BLaER1 (cell line): ENCODE results near the gene PGAM2.

ENCODE experiments used
- H3K27ac ChIP-seq: shearing (Covaris generic); formaldehyde crosslinking; 2 replicates; pipeline ENCODE4 v1.8.1; 2022
- H3K27me3 ChIP-seq: shearing (Covaris generic); formaldehyde crosslinking; 2 replicates; pipeline ENCODE4 v1.8.1; 2022
- H3K36me3 ChIP-seq: shearing (Covaris generic); formaldehyde crosslinking; 2 replicates; pipeline ENCODE4 v1.8.1; 2022
- H3K4me1 ChIP-seq: shearing (Covaris generic); formaldehyde crosslinking; 2 replicates; pipeline ENCODE4 v1.8.1; 2022
- H3K4me2 ChIP-seq: shearing (Covaris generic); formaldehyde crosslinking; 2 replicates; pipeline ENCODE4 v1.8.1; 2022
- H3K4me3 ChIP-seq: shearing (Covaris generic); formaldehyde crosslinking; 2 replicates; pipeline ENCODE4 v1.8.1; 2022
- H3K9ac ChIP-seq: shearing (Covaris generic); formaldehyde crosslinking; 2 replicates; pipeline ENCODE4 v1.8.1; 2022
- H3K9me3 ChIP-seq: shearing (Covaris generic); formaldehyde crosslinking; 2 replicates; pipeline ENCODE4 v1.8.1; 2022
- H4K20me1 ChIP-seq: shearing (Covaris generic); formaldehyde crosslinking; 2 replicates; pipeline ENCODE4 v1.8.1; 2022
- Cebpa-rat ChIP-seq: shearing (Covaris generic); IDR thresholded peaks from 2 replicates; pipeline ENCODE4 v1.8.1; 2022

The PGAM2 gene

GRCh38 chr7:44067064-44067951 is 1.9 kb upstream of the PGAM2 start:
- Histone ChIP-seq H3K4me1 (peaks cover 46% of the 10 kb centered on the region), H3K4me2 (no peak overlapping the region), H4K20me1 (no peaks in the 10 kb centered on the region), H3K4me3 (no peak overlapping the region), H3K9ac (no peak overlapping the region), H3K27ac (peak overlapping the region; percentile 32; the same call in 1 of the 2 replicates), H3K36me3 (peaks cover 33% of the 10 kb centered on the region), H3K27me3 (no peaks in the 10 kb centered on the region), H3K9me3 (no peaks in the 10 kb centered on the region)
- TF ChIP-seq Cebpa-rat = no peak

GRCh38 chr7:44066494-44067063 is 1.2 kb upstream of the PGAM2 start:
- Histone ChIP-seq H3K4me3 (no peak overlapping the region), H3K27me3 (no peaks in the 10 kb centered on the region), H3K9ac (no peak overlapping the region), H3K27ac (peak overlapping the region; percentile 14), H3K9me3 (no peaks in the 10 kb centered on the region), H4K20me1 (no peaks in the 10 kb centered on the region), H3K36me3 (peaks cover 34% of the 10 kb centered on the region), H3K4me2 (no peak overlapping the region), H3K4me1 (peaks cover 46% of the 10 kb centered on the region)
- no peak for TF ChIP-seq Cebpa-rat

DNA sequence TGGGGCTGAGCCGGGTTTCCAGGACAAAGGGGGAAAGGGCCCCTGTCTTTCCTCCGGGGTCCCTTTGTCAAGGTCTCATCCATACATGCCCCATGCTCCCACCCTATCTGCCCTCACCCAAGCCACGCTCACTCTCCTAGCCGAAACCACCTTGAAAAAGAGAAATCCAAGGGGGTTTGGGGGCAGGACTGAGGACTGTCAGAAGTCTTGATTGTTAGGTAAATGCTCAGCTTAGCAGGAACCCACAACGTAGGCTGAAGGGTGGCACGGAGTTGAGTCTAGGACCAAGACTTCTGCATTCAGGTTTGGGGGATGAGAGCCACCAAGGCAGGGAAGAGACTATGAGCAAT is 719 bp upstream of the PGAM2 start:
- Histone ChIP-seq H3K9ac (no peak overlapping the region), H3K9me3 (no peaks in the 10 kb centered on the region), H3K4me3 (no peak overlapping the region), H4K20me1 (no peaks in the 10 kb centered on the region), H3K27ac (peak overlapping the region; percentile 16; the same call in 1 of the 2 replicates), H3K4me2 (0 out of 2 replicates have a peak overlapping the region, but pooled peaks have one; percentile 32), H3K4me1 (peaks cover 46% of the 10 kb centered on the region), H3K36me3 (peaks cover 34% of the 10 kb centered on the region), H3K27me3 (no peaks in the 10 kb centered on the region)
- TF ChIP-seq Cebpa-rat = no peak

- Histone ChIP-seq H3K4me3 (no peak overlapping the region), H3K9me3 (no peaks in the 10 kb centered on the region), H3K4me2 (no peak overlapping the region), H3K36me3 (peaks cover 45% of the 10 kb centered on the region), H3K9ac (no peak overlapping the region), H3K4me1 (peaks cover 46% of the 10 kb centered on the region), H3K27ac (no peak overlapping the region), H4K20me1 (peaks cover 4% of the 10 kb centered on the region; the same call in 1 of the 2 replicates), H3K27me3 (no peaks in the 10 kb centered on the region)
- TF ChIP-seq Cebpa-rat = no peak
These were observed 456 bp downstream of the PGAM2 start for GRCh38 chr7:44064791-44065430.

- Histone ChIP-seq H3K4me1 (peaks cover 54% of the 10 kb centered on the region), H4K20me1 (peaks cover 9% of the 10 kb centered on the region; the same call in 1 of the 2 replicates), H3K9me3 (no peaks in the 10 kb centered on the region), H3K36me3 (peaks cover 54% of the 10 kb centered on the region), H3K27ac (0 out of 2 replicates have a peak overlapping the region, but pooled peaks have one; percentile 22), H3K4me2 (no peak overlapping the region), H3K4me3 (no peak overlapping the region), H3K9ac (no peak overlapping the region), H3K27me3 (no peaks in the 10 kb centered on the region)
- TF ChIP-seq Cebpa-rat = no peak
These were observed 1.3 kb downstream of the PGAM2 start for GRCh38 chr7:44063894-44064651.

DNA sequence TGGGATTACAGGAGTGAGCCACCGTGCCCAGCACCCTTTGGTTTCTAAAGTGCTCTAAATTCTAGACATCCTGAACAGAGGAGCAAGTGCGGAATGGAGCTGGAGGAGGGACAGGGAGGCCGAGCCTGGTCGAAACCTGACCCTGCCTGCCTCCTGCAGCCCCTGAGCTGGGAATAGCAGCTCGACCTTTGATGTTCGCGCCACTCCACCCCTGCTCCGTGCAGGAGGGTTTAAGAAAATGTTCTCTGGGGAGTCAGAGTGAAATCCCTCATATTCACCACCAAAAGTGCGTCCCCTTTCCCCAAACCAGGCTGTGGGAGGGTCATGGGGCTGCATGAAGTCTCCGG is 1.8 kb downstream of the PGAM2 start:
- H3K4me2 ChIP-seq = no peak overlapping the region
- H3K36me3 ChIP-seq = peaks cover 59% of the 10 kb centered on the region
- no peaks in the 10 kb centered on the region for H3K27me3 ChIP-seq
- no peak overlapping the region for H3K9ac ChIP-seq
- H3K4me1 ChIP-seq = peaks cover 60% of the 10 kb centered on the region
- H3K4me3 ChIP-seq = no peak overlapping the region
- no peak for TF ChIP-seq Cebpa-rat
- H3K9me3 ChIP-seq = no peaks in the 10 kb centered on the region
- H4K20me1 ChIP-seq = peaks cover 9% of the 10 kb centered on the region; the same call in 1 of the 2 replicates
- 0 out of 2 replicates have a peak overlapping the region, but pooled peaks have one; percentile 22 for H3K27ac ChIP-seq

DNA sequence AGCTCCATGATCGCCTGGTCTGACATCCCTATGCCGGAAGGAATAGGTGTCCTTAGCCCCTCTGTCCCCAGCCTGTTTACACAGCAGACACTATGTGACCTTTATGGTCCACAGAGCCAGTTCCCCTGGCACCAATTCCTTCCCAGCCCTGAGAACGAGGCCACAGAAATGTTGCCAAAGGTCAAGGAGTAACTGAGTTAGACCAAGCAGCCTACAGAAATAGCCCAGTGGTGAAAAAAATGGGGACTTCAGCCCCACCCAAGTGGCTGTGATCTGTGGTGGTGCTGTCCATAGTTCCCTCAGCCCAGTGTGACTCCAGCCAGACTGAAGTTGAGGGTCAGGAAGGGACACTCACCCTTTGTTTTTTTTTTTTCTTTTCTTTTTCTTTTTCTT is 2.5 kb downstream of the PGAM2 start:
- Histone ChIP-seq H3K27me3 (no peaks in the 10 kb centered on the region), H3K9me3 (no peaks in the 10 kb centered on the region), H3K4me3 (no peak overlapping the region), H3K4me2 (no peak overlapping the region), H3K36me3 (peaks cover 65% of the 10 kb centered on the region), H3K9ac (no peak overlapping the region), H4K20me1 (peaks cover 9% of the 10 kb centered on the region), H3K27ac (0 out of 2 replicates have a peak overlapping the region, but pooled peaks have one; percentile 49), H3K4me1 (peaks cover 66% of the 10 kb centered on the region)
- no peak for TF ChIP-seq Cebpa-rat

DNA sequence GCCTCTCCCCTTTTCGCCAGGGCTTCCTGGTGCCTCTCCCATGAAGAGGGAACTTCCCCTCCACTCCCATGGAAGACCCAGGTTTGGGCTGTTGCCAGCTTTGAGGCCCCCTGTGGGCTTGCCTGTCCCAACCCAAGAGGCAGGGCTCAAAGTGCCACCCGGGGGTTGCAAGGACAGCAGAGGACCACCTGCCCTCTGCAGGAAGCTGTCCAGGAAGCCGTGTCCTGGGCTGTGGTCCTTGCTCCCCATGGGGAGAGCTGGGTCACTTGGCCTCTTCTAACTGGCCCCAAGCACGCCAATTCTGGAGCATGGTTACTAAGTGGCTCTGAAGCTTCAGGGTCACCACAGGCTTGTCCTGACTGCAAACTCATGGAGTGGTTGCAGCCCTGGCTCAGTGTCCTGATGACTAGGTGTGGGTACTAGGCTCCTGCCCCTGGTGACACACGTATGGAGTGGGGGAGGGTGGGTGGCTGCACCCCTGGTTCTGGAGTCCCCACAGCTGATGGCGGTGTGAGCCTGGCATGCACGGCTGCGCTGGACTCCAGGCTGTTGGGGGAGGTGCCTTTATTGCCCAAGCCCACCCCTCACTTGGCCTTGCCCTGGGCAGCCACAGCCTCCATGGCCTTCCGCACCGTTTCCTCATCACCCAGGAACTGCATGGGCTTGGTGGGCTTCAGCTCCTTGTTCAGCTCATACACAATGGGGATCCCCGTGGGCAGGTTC is 3.0 kb downstream of the PGAM2 start:
- H3K9ac ChIP-seq = no peak overlapping the region
- H3K4me3 ChIP-seq = no peak overlapping the region
- peaks cover 11% of the 10 kb centered on the region for H4K20me1 ChIP-seq
- peak overlapping the region; percentile 49 for H3K27ac ChIP-seq
- no peak overlapping the region for H3K4me2 ChIP-seq
- no peaks in the 10 kb centered on the region for H3K9me3 ChIP-seq
- no peak for TF ChIP-seq Cebpa-rat
- peaks cover 71% of the 10 kb centered on the region for H3K4me1 ChIP-seq
- H3K36me3 ChIP-seq = peaks cover 71% of the 10 kb centered on the region
- H3K27me3 ChIP-seq = no peaks in the 10 kb centered on the region
